K562 (cell line): ENCODE measurements around the gene NTN1. TPM values are rescaled to one million over a fixed set of nuclear protein-coding genes. Genes with fewer than 3 reads are reported as not detected.

Experiments used
- ATAC-seq: fragments of 200-7000 bp; cut with Tn5 transposase; 3 replicates; pipeline ENCODE4 v1.9.1; 2020; ENCODE audit warnings: moderate library complexity
- BruUV-seq: library from RNA; stranded (reverse); fragments of 400-500 nt; replicated peaks from 2 replicates; lab custom pipeline; 2021; lab: Mats Ljungman, UMichigan
- CTCF ChIA-PET: fragments of 300-600 bp; formaldehyde crosslinking; extraction: SDS; loops from one replicate; lab custom pipeline; 2021; ENCODE audit warnings: low intra/inter-chr PET ratio; lab: Yijun Ruan, JAX
- POLR2A ChIA-PET: fragments of 300-600, 350-650 bp; sonication (Branson Sonifier 250); formaldehyde crosslinking; extraction: SDS; loops from one replicate; lab custom pipeline; 2021; ENCODE audit warnings: antibody characterized with exemption, inconsistent platforms; lab: Yijun Ruan, JAX
- DNase-seq, 4 experiments: peaks; one replicate each; pipeline versions ENCODE4 v3.0.0 to v3.0.0-alpha.2; 2011 to 2018; ENCODE audit warnings: low spot score in 3 of 4, mixed read lengths in 3 of 4; ENCODE audit errors: extremely low read depth in 1 of 4
- FAIRE-seq: peaks from 2 replicates; lab custom pipeline; 2011; peaks lifted over from hg19 to GRCh38; lab: Jason Lieb, UNC
- H2AFZ ChIP-seq: 2 replicates; pipeline ENCODE4 v1.6.0; 2011; ENCODE audit warnings: low read depth, low read length, control low read depth, inconsistent platforms
- H3K27ac ChIP-seq: fragments of 200-600 bp; 3 replicates; pipeline ENCODE4 v1.8.0; 2011; ENCODE audit warnings: low read depth, mild to moderate bottlenecking, control low read depth, inconsistent platforms, low read length, moderate library complexity, mixed read lengths; ENCODE audit errors: extremely low read depth
- H3K27me3 ChIP-seq, 2 experiments: fragments of 300-600 bp in 1 of 2; 2 replicates in 1 of 2; 3 replicates in 1 of 2; pipeline versions ENCODE4 v1.6.0 to v1.8.0; 2011; ENCODE audit warnings: inconsistent platforms in 2 of 2, low read length in 2 of 2, mild to moderate bottlenecking in 1 of 2, mixed read lengths in 1 of 2, moderate library complexity in 1 of 2; ENCODE audit not compliant: control insufficient read depth in 2 of 2, insufficient read depth in 2 of 2
- H3K36me3 ChIP-seq: fragments of 300-600 bp; 3 replicates; pipeline ENCODE4 v1.8.0; 2011; ENCODE audit warnings: mild to moderate bottlenecking, low read length, inconsistent platforms; ENCODE audit not compliant: control insufficient read depth, insufficient read depth
- H3K4me1 ChIP-seq, 2 experiments: fragments of 200-600 bp in 1 of 2; replicated peaks in 1 of 2; 2 replicates in 1 of 2; 3 replicates in 1 of 2; pipeline versions ENCODE4 v1.5.1 to v1.8.0; 2011; ENCODE audit warnings: inconsistent platforms in 2 of 2, low read length in 2 of 2, mild to moderate bottlenecking in 1 of 2, mixed read lengths in 1 of 2, moderate library complexity in 1 of 2; ENCODE audit not compliant: control insufficient read depth in 2 of 2, insufficient read depth in 2 of 2
- H3K4me2 ChIP-seq: 2 replicates; pipeline ENCODE4 v1.6.1; 2011; ENCODE audit warnings: low read length, control low read depth, inconsistent platforms, mixed read lengths; ENCODE audit not compliant: insufficient read depth
- H3K4me3 ChIP-seq: fragments of 200-600 bp; sonication (generic), shearing (Covaris generic); 2 replicates; pipeline ENCODE4 v1.5.1; 2016; ENCODE audit warnings: control low read depth, inconsistent platforms
- H3K79me2 ChIP-seq: fragments of 200-600 bp; 3 replicates; pipeline ENCODE4 v1.8.0; 2011; ENCODE audit warnings: low read length, inconsistent platforms; ENCODE audit not compliant: control insufficient read depth, insufficient read depth
- H3K9ac ChIP-seq, 2 experiments: 2 replicates each; pipeline versions ENCODE4 v1.6.0 to v1.6.1; 2011; ENCODE audit warnings: low read depth in 2 of 2, low read length in 2 of 2, control low read depth in 1 of 2, inconsistent platforms in 1 of 2, mild to moderate bottlenecking in 1 of 2, mixed read lengths in 1 of 2; ENCODE audit not compliant: insufficient read depth in 1 of 2
- H3K9me1 ChIP-seq: one replicate; pipeline ENCODE4 v1.6.0; 2011; ENCODE audit warnings: inconsistent platforms, mild to moderate bottlenecking, low read length, moderate library complexity; ENCODE audit not compliant: control insufficient read depth, insufficient read depth
- H3K9me3 ChIP-seq: replicated peaks from 2 replicates; pipeline ENCODE4 v1.5.1; 2011; ENCODE audit warnings: low read depth, low read length, inconsistent platforms; ENCODE audit not compliant: control insufficient read depth, insufficient read depth
- H4K20me1 ChIP-seq: replicated peaks from 2 replicates; pipeline ENCODE4 v1.6.1; 2011; ENCODE audit warnings: low read length, inconsistent platforms, mixed read lengths; ENCODE audit not compliant: control insufficient read depth, insufficient read depth
- CEBPG ChIP-seq, 3 experiments: fragments of 200-800 bp in 1 of 3; sonication (Bioruptor generic) in 1 of 3; sonication (generic) in 1 of 3; formaldehyde crosslinking in 1 of 3; IDR thresholded peaks in 2 of 3; conservative IDR thresholded peaks in 1 of 3; 2 replicates each; pipeline versions ENCODE4 v1.6.1 to v1.8.0; 2016 to 2022; ENCODE audit warnings: missing compliant biosample characterization in 2 of 3, missing genetic modification characterization in 2 of 3, mild to moderate bottlenecking in 1 of 3, missing genetic modification reagents in 1 of 3
- GATAD2A ChIP-seq: fragments of 450-650 bp; IDR thresholded peaks from 2 replicates; pipeline ENCODE4 v1.6.1; 2017
- JUN ChIP-seq, 2 experiments: sonication (generic) in 1 of 2; formaldehyde crosslinking in 1 of 2; IDR thresholded peaks; 2 replicates each; pipeline versions ENCODE4 v1.6.1 to v1.8.0; 2012 to 2022; ENCODE audit warnings: borderline replicate concordance in 2 of 2, mild to moderate bottlenecking in 2 of 2, improper control_type of control experiment in 1 of 2, low read depth in 1 of 2, low read length in 1 of 2, missing genetic modification reagents in 1 of 2
- RAD51 ChIP-seq: fragments of 450-650 bp; IDR thresholded peaks from 2 replicates; pipeline ENCODE4 v1.7.1; 2016; ENCODE audit warnings: low read depth, mild to moderate bottlenecking, borderline replicate concordance
- ZNF318 ChIP-seq, 2 experiments: fragments of 450-650 bp; IDR thresholded peaks; 2 replicates each; pipeline ENCODE4 v1.6.1; 2016; ENCODE audit warnings: mild to moderate bottlenecking in 2 of 2, borderline replicate concordance in 1 of 2, low read depth in 1 of 2, moderate library complexity in 1 of 2
- WGBS: fragments of 100-300 bp; shearing (Covaris generic); methylation state at CpG from one replicate; pipeline ENCODE4 v1.1.6; 2016; ENCODE audit warnings: low coverage, mixed read lengths; ENCODE audit not compliant: insufficient coverage; ENCODE audit errors: missing lambda C conversion rate; 5-methylcytosine and 5-hydroxymethylcytosine counted together
- in situ Hi-C: fragments of 300-500 bp; cut with MboI; formaldehyde crosslinking; loops from 4 replicates; pipeline ENCODE4 v1.15.0; 2018; ENCODE audit warnings: inconsistent platforms, mixed read lengths
- intact Hi-C: fragments of 100-400 bp; cut with micrococcal nuclease; formaldehyde crosslinking; loops from 2 replicates; pipeline ENCODE4 v1.14.2; 2022
- polyA plus RNA-seq, 8 experiments: library from polyadenylated mRNA; depleted of rRNA in 4 of 8; stranded (reverse) in 5 of 8; unstranded in 3 of 8; fragments of >200 nt; fragmentation: Nextera tagmentation in 2 of 8; fragmentation: Illumina TruSeq in 1 of 8; extraction: Ambion mirVana in 2 of 8; extraction: Trizol in 1 of 8; gene quantifications; 2 replicates each; pipeline versions ENCODE4 v1.2.1 to v1.2.3, GENCODE V29; 2011 to 2014; ENCODE audit warnings: inconsistent platforms in 1 of 8, missing spikeins in 1 of 8
- total RNA-seq, 7 experiments: library from RNA; depleted of rRNA in 6 of 7; stranded (reverse); fragments of >200 nt in 6 of 7; fragmentation: Illumina TruSeq in 2 of 7; extraction: Trizol in 2 of 7; gene quantifications; 2 replicates each; pipeline versions ENCODE4 v1.2.1 to v1.2.3, GENCODE V29; 2011 to 2021; ENCODE audit warnings: low replicate concordance in 1 of 7

The NTN1 gene
- total and polyA plus RNA-seq, 9 of the 15 experiments (the other 6 are each of a cell fraction or from before 2014, with no cell fraction given): 0.02 TPM; not detected in 8

DNA sequence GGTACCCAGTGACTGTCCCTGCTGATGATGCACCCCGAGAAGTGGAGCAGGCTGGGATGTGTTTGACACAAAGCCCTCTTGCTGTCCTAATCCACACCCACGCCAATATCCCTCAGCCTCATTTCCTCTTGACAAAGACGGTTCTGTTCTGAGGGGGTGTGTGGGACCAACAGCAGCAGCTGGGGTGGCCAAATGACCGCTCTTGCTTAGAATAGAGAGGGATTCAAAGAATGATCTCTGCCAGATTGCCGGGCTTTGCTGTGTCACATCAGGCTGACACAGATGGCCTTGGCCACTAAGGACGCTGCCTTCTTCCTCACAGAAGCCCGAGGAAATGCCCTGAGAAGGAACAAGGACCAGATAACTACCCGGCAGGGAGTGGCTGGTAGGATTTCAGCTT lies 250.7 kb downstream of the NTN1 start:
- Histone ChIP-seq H3K4me1 (no peaks in the 10 kb centered on the region), H3K9me1 (no peaks in the 10 kb centered on the region), H3K27me3 (peaks cover 0 to 26% of the 10 kb centered on the region in 2 experiments; a peak in 2 of 5 replicates), H3K9ac (no peak overlapping the region), H3K27ac (no peak overlapping the region), H3K4me3 (no peak overlapping the region), H3K79me2 (no peaks in the 10 kb centered on the region), H3K9me3 (no peaks in the 10 kb centered on the region), H4K20me1 (no peaks in the 10 kb centered on the region), H3K4me2 (no peak overlapping the region), H2AFZ (no peak overlapping the region), H3K36me3 (no peaks in the 10 kb centered on the region)
- DNase-seq (no peak), ATAC-seq (no peak), FAIRE-seq (no peak)
- in situ Hi-C loops: no loop called here
- TF ChIP-seq RAD51: no peak
- no peak for TF ChIP-seq ZNF318 (IDR thresholded peaks at IDR 0.05; ENCODE audit: borderline replicate concordance in 1 of 2, low read depth in 1 of 2)
- no peak for TF ChIP-seq CEBPG (CRISPR knock-in tag; IDR thresholded peaks at IDR 0.05)
- TF ChIP-seq CEBPG (tag; conservative IDR thresholded peaks at IDR 0.05 in 1 of 2, IDR thresholded peaks at IDR 0.05 in 1 of 2): no peak
- TF ChIP-seq GATAD2A: no peak
- no peak for TF ChIP-seq JUN (IDR thresholded peaks at IDR 0.05; ENCODE audit: borderline replicate concordance, low read depth, low read length)
- TF ChIP-seq JUN (CRISPR knock-in tag; IDR thresholded peaks at IDR 0.05; ENCODE audit: borderline replicate concordance): no peak
- POLR2A ChIA-PET: no interaction called here
- no TSS peak for BruUV-seq
- 2% methylated on average over 6 of the region's 8 CpGs for WGBS
- CTCF ChIA-PET: no interaction called here
- intact Hi-C loops: no loop called here
